ENCODE measurements around the gene NCS1.

NCS1 gene

GRCh38 chr9:130243015-130243881 lies 71.0 kb downstream of the NCS1 start:
- no peak overlapping the region for H3K27ac ChIP-seq (ENCODE audit: low read depth, low read length)
- H3K4me2 ChIP-seq (ENCODE audit: low read length): peak overlapping the region; percentile 70
- peak overlapping the region; percentile 62 for H3K4me3 ChIP-seq (ENCODE audit: low read length)
- H3K4me1 ChIP-seq (ENCODE audit: control insufficient read depth, low read length): peaks cover 26% of the 10 kb centered on the region
- no peaks in the 10 kb centered on the region for H4K20me1 ChIP-seq (ENCODE audit: control insufficient read depth, insufficient read depth, low read depth, low read length)
- no peaks in the 10 kb centered on the region for H3K9me3 ChIP-seq (ENCODE audit: control insufficient read depth, insufficient read depth, low read length)
- H3K79me2 ChIP-seq (ENCODE audit: control insufficient read depth, low read length): no peaks in the 10 kb centered on the region
- H3K36me3 ChIP-seq (ENCODE audit: control insufficient read depth, low read length): no peaks in the 10 kb centered on the region
- H3F3A ChIP-seq (ENCODE audit: control insufficient read depth, insufficient read depth): no peaks in the 10 kb centered on the region
- TF ChIP-seq, protein P1, sequence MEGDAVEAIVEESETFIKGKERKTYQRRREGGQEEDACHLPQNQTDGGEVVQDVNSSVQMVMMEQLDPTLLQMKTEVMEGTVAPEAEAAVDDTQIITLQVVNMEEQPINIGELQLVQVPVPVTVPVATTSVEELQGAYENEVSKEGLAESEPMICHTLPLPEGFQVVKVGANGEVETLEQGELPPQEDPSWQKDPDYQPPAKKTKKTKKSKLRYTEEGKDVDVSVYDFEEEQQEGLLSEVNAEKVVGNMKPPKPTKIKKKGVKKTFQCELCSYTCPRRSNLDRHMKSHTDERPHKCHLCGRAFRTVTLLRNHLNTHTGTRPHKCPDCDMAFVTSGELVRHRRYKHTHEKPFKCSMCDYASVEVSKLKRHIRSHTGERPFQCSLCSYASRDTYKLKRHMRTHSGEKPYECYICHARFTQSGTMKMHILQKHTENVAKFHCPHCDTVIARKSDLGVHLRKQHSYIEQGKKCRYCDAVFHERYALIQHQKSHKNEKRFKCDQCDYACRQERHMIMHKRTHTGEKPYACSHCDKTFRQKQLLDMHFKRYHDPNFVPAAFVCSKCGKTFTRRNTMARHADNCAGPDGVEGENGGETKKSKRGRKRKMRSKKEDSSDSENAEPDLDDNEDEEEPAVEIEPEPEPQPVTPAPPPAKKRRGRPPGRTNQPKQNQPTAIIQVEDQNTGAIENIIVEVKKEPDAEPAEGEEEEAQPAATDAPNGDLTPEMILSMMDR (IDR thresholded peaks at IDR 0.05; ENCODE audit: low read depth, low read length, poor library complexity, severe bottlenecking): peak; percentile 93
- TF ChIP-seq EZH2phosphoT487 (IDR thresholded peaks at IDR 0.05; ENCODE audit: borderline replicate concordance, low read length): no peak
- no peaks in the 10 kb centered on the region for H3K27me3 ChIP-seq (ENCODE audit: control insufficient read depth, low read length)
- H3K9me2 ChIP-seq (replicated peaks; ENCODE audit: control insufficient read depth, low read length): no peaks in the 10 kb centered on the region

DNA sequence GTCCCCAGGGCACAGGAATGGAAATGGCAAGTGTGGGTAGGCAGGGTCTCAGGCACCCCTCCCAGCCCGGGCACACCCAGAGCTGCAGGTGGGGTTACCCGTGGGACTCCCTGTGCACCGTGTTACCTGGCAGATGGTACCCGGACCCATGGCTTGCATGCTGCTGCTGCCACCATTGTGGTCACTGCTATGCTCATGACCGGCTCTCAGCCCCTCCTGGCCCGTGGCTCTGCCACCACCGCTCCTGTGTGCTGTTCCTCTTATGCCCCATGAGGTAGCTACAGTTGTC lies 71.6 kb downstream of the NCS1 start:
- no peak overlapping the region for H3K4me3 ChIP-seq (ENCODE audit: low read length)
- no peaks in the 10 kb centered on the region for H3K9me2 ChIP-seq (replicated peaks; ENCODE audit: control insufficient read depth, low read length)
- H3K4me2 ChIP-seq (ENCODE audit: low read length): no peak overlapping the region
- no peaks in the 10 kb centered on the region for H3K27me3 ChIP-seq (ENCODE audit: control insufficient read depth, low read length)
- no peaks in the 10 kb centered on the region for H3K79me2 ChIP-seq (ENCODE audit: control insufficient read depth, low read length)
- no peaks in the 10 kb centered on the region for H4K20me1 ChIP-seq (ENCODE audit: control insufficient read depth, insufficient read depth, low read depth, low read length)
- peaks cover 26% of the 10 kb centered on the region for H3K4me1 ChIP-seq (ENCODE audit: control insufficient read depth, low read length)
- TF ChIP-seq, protein P1 (IDR thresholded peaks at IDR 0.05; ENCODE audit: low read depth, low read length, poor library complexity, severe bottlenecking): no peak
- no peak for TF ChIP-seq EZH2phosphoT487 (IDR thresholded peaks at IDR 0.05; ENCODE audit: borderline replicate concordance, low read length)
- H3K36me3 ChIP-seq (ENCODE audit: control insufficient read depth, low read length): no peaks in the 10 kb centered on the region
- H3K27ac ChIP-seq (ENCODE audit: low read depth, low read length): no peak overlapping the region
- H3F3A ChIP-seq (ENCODE audit: control insufficient read depth, insufficient read depth): no peaks in the 10 kb centered on the region
- no peaks in the 10 kb centered on the region for H3K9me3 ChIP-seq (ENCODE audit: control insufficient read depth, insufficient read depth, low read length)

DNA sequence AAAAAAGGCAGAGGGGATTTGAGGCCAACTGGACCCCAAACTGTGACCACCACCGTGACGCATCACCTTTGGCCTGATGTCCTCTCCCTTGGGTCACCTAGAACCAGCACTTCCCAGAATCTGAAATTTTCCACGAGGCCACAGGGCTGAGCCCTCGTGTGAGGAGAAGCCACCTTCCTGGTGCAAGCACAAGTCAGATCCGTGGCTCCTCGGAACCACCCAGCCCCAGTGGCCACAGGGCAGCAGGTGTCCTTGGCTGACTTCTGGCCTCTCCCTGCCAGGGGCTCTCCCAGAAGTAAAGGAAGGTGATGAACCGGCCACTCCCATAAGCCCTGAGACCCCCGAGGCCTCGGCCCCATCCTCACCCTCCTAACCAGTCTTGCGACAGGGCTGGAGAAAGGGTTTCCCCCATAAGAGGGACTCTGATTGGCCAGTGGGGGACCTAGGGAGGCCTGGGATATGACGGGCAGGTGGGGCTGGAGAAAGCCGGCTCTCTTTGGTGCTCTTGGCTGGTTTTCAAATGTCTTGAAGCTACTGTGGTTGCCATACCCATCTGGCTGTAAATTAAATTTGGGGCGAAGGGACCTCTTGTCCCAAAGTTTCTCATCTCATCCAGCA lies 72.5 kb downstream of the NCS1 start:
- no peak for TF ChIP-seq EZH2phosphoT487 (IDR thresholded peaks at IDR 0.05; ENCODE audit: borderline replicate concordance, low read length)
- TF ChIP-seq, protein P1 (IDR thresholded peaks at IDR 0.05; ENCODE audit: low read depth, low read length, poor library complexity, severe bottlenecking): no peak
- Histone ChIP-seq H3K4me1 (ENCODE audit: control insufficient read depth, low read length) (peaks cover 21% of the 10 kb centered on the region), H3K9me2 (replicated peaks; ENCODE audit: control insufficient read depth, low read length) (no peaks in the 10 kb centered on the region), H3K36me3 (ENCODE audit: control insufficient read depth, low read length) (no peaks in the 10 kb centered on the region), H3K27me3 (ENCODE audit: control insufficient read depth, low read length) (no peaks in the 10 kb centered on the region), H3K79me2 (ENCODE audit: control insufficient read depth, low read length) (no peaks in the 10 kb centered on the region), H3K4me3 (ENCODE audit: low read length) (no peak overlapping the region), H3K4me2 (ENCODE audit: low read length) (no peak overlapping the region), H3K27ac (ENCODE audit: low read depth, low read length) (no peak overlapping the region), H3K9me3 (ENCODE audit: control insufficient read depth, insufficient read depth, low read length) (no peaks in the 10 kb centered on the region), H3F3A (ENCODE audit: control insufficient read depth, insufficient read depth) (no peaks in the 10 kb centered on the region), H4K20me1 (ENCODE audit: control insufficient read depth, insufficient read depth, low read depth, low read length) (no peaks in the 10 kb centered on the region)

All from DOHH2 (cell line).